Dedifferentiated amniotic fluid mesenchymal stem cell (primary cell): ENCODE data around the gene ACYP2.

Experiments used
- DNase-seq: peaks from one replicate; pipeline ENCODE4 v3.0.0-alpha.2; 2016; ENCODE audit errors: extremely low spot score

ACYP2 gene

DNA sequence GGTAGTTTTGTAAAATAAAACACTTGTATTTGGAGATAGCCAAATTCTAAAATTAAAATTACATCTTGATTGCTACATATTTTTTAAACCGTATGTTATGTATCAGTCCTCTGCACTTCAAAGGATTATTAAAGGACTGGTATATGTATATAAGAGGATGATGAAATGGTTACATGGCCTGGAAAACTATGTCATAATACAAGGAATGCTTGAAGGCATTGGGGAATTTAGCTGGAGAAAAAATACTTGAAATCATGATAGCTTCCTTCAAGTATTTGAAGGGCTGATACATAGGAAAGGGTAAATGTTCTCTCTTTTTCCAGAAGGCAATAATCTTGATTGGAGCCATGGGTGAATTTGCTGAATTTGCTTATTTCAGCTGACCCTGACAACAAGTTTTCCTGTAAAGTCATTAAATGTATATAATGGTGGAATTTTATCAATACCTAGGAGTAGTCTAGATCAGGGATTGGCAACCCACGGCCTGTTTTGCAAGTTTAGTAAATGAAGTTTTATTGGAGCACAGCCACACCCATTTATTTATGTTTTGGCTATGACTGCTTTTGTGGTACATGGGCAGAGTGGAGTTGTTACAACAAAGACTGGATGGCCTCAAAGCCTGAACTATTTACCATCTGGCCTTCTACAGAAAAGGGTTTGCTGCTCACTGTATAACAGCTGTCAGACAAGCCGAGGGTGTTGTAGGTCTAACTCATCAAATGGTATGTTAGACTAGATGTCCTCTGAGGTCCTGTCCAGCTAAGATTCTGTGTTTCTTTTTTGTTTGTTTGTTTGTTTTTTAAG lies 34.4 kb downstream of the ACYP2 start:
- peak; percentile 92 for DNase-seq

DNA sequence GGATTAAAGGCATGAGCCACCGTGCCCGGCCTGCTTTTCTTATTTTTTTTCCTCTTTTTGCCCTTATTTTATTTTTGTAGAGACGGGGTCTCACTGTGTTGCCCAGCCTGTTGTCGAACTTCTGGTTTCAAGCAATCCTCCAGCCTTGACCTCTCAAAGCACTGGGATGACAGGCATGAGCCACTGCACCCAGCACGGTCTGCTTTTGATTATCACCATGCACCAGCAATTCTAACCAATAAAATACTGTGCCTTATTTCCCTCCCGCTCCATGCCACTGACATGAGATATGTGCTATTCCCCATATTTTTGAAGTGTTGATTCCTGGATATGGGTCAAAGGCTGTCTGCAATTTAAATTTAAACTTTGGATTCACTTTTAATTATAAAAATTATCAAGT lies 42.9 kb downstream of the ACYP2 start:
- no peak for DNase-seq

DNA sequence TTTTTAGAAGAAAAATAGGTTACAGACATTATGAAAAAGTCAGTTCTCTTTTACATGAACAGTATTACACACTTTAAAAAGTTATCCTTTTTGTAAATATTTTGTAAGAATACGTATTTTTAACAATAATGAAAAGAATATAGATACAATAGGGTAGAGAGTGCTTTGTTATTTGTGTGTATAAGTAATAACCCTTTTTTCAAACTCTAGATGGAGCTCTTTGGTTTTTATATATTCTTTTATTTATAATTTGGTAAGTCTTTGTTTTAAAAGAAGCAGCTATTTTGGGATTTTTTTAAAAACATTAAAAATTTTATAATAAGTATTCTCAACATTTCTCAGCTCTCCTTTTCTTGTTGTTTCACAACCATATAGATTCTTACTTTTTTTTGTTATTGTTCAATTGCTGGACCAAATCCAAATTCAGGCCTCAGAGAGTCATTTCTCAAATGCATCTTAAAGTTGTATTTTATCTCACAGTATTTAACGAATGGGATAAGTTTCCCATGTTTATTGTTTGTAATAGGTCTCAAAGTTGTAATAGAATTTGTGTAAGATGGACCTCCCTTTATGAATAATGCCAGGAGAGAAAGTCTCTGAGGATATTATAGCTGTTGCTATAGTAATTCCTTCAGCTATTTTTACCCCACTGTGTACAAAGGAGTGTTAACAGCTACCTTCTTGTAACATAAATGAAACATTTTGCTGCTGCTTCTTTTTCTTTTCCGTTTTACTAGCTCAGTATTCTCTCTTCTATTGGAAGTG lies 46.4 kb downstream of the ACYP2 start:
- DNase-seq = peak; percentile 34

GRCh38 chr2:54164106-54164505 lies 48.7 kb downstream of the ACYP2 start:
- DNase-seq = no peak

DNA sequence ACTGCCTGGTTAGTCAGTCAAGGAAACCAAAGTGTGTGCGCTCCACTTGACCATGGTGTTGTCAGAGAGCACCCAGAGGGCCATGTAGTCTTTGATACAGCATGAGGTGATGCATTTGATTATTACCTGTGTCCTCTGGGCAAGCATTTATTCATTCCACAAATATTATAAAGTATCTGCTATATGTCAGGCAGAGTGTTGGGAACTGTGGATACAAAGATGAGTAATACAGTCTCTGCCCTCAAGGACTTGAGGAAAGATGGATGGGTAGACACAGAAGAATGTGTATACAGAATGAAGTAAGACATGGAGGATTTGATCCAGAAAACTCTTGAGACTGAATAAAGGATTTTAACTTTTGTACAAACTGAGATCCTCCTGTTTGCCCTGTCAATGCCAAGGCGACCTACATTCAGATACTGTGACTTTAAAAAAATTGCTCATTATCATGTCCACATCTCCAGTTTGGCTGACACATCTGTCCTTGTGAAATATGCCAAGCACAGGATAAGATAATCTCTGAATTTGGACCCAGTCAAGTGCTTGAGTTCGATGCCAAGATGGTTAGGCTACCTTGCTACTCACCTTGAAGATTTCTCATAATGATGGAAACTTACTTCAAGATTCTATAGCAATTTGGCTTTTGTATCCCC lies 50.8 kb downstream of the ACYP2 start:
- DNase-seq = no peak

GRCh38 chr2:54176577-54176976 lies 61.2 kb downstream of the ACYP2 start:
- DNase-seq = peak; percentile 40

DNA sequence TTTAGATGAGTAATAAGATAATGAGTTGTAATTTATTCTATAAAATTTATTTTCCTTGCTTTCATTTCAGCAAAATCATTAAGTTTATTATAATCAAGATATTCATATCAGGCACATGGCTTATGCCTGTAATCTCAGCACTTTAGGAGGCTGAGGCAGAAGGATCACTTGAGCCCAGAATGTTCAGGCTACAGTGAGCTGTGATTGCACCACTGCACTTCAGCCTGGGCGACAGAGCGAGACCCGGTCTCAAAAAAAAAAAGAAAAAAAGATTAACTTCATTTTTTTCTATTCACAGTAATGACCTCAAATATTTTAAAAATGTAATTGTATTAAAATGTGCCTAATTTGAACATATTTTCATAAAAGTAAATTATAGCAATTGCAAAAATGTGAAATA lies 67.9 kb downstream of the ACYP2 start:
- no peak for DNase-seq

DNA sequence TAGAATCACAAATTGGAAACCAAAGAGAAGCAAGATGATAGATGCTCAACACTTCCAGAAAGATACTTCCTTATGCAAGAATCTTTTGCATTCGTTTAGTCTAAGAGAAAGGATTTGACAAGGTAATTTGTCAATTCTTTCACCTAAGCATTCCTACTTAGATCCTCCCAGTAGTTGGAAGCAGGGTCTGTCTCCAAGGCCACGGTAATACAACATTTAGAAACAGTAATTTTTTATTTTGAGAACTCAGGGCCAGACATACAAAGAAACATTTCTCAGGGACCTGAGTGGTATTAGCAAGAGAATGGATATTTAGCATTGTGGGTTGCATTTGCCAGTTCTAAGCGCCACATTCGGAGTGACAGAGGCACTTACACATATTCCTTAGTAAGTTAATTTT lies 68.6 kb downstream of the ACYP2 start:
- no peak for DNase-seq

GRCh38 chr2:54185105-54185504 lies 69.7 kb downstream of the ACYP2 start:
- no peak for DNase-seq

DNA sequence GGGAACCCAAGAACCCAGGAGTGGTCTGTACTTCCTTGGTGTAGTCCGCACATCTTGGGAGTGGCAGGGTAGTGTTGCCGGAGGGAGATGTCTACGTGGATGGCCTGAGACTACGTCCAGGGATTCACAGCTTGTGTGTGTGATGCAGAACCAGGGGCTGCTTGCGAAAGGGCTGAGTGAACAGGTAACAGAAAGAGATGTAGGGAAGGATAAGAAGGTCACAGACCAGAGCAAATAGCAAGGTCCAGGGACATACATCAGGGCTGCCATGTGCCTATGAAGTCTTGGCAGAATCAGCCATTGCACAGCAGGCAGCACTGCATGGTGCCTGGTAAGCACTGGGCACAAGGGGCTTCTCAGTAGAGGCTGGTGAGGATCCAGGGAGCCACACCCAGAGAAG lies 71.9 kb downstream of the ACYP2 start:
- DNase-seq = no peak

- no peak for DNase-seq
Measured at GRCh38 chr2:54189539-54189938, 74.1 kb downstream of the ACYP2 start.

GRCh38 chr2:54191361-54192135 lies 76.1 kb downstream of the ACYP2 start:
- DNase-seq = no peak

- no peak for DNase-seq
Measured at GRCh38 chr2:54194761-54195750, 79.6 kb downstream of the ACYP2 start.

- no peak for DNase-seq
Measured at GRCh38 chr2:54196646-54197045, 81.2 kb downstream of the ACYP2 start.

DNA sequence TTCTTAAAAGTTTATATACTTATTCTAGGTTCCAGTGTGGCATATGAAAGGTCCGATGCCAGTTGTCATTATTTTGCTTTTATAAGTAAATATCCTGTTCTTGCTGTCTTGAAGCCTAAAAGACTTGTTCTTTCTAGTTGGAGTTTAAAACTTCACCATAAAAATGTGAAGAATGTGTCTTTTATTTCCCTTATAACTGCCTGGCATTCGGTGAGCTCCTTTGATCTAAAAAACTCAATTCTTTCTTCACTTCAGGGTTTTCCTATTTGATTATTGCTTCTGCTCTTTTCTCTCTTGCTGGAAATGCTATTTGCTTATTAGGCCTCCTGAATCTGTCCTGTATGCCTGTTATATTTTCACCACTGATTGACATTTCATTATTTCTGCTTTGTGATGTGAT lies 89.1 kb downstream of the ACYP2 start:
- DNase-seq = peak; percentile 32

DNA sequence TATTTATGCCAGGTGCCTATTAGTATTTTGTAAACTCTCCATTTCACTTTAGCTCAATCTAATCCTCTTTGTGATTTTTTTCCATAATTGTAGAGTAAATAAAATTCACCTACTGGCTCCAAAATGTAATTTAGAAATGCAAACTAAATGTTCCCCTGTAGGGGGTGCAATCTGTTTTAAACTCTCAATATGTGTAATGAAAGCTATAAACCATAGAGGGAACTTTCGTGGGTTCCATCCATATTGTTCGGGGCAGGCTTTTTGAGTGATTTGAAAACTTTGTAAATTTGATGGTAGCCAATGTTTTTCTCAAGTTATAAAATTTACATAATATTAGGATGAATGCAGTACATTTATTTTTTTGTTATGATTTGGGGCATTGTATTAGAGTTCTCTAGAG lies 91.2 kb downstream of the ACYP2 start:
- DNase-seq = no peak

DNA sequence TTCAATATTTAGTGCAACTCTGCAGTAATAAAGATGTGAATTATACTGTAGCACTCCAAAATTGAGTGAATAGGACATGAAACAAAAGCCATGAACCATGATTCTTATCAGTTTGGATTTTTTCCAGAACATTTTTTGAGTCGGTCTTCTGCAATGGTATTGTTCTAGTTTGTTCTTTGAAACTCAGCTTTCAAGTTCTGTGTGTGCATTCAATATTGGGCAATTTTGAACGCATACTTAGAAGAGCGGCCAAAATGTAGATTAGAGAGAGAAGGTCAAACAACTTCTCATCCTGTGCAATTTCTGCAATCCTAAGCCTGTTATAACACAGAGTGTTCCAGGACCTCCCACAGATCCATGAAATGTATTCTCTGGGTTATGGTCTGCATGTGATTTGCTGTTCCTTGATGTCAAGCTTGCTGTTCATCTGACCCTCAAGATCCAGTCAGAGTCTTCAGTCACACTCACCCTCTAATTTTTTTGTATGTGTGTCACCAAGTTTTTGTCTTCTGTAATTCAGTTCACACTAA lies 92.3 kb downstream of the ACYP2 start:
- DNase-seq = no peak

DNA sequence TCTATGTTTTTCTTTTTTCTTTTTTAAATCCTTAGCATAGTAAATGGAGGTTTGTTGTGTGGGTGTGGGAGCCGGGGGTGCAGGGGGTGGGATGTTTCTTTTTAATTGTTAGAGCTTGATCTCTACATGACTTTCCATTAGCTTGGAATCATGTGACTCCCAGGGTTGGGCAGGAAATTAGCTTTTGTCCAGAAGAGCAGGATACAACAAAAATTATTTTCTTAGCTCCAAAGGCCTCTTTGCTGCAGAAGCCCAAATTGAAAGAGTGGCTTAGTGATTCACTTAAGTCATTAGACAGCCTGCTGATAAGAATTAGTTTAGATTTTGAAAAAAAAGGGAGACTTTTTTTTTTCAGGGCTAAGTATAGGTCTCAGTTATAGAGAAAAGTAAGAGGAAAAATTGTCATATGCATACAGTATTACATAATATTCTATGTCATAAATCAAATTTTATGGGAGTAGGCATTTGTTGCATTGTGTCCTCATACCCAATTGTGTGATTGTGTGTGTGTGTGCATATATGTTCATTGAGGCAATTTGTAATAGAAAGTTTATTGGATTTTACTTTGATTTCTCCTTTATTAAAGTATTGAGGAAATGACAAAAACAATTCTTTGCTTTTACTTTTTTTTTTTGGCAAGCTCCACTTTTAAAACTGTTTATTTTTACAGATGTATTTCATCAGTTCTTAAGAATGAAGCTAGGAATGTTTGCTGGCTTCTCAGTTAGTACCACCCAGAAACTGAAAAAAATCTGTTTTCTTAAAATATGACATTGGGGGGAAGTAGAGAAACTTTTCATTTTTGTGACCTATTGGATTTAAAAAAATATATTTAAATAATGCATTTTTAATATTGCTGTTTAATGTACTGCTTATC lies 93.2 kb downstream of the ACYP2 start:
- peak; percentile 76 for DNase-seq

DNA sequence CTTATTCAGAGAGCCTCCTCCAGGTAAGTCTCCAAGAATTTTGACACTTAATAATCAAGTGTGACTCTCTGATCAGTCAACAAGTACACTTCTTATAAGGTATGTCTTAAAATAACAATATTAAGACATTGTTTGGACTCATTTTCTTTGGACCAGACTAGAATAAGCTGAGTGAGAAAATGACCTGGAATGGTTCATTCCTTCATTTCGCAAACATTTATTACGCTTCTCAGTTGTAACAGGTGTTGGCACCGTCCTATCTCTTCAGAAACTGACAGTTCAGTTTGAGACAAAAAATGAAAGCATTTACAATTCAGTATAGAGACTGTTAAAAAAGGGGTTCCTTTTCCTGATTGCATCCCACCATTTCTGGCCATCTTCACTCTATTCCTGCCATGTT lies 94.0 kb downstream of the ACYP2 start:
- DNase-seq = no peak
